Esophagus muscularis mucosa (tissue), 4 donors: ENCODE measurements around the gene MPPED1. TPM values are rescaled to one million over a fixed set of nuclear protein-coding genes. Genes with fewer than 3 reads are reported as not detected.

ENCODE experiments used
- DNase-seq: peaks from one replicate; pipeline ENCODE4 v3.0.0-alpha.2; 2017; ENCODE audit errors: extremely low spot score
- H3K27ac ChIP-seq, 4 donors: fragments of 200-600 bp; sonication (generic); replicated peaks in 1 of 4; 1 replicate in 3 of 4; 2 replicates in 1 of 4; pipeline ENCODE4 v1.5.1; 2016 to 2019; ENCODE audit warnings: mild to moderate bottlenecking in 1 of 4
- H3K27me3 ChIP-seq, 4 donors: fragments of 200-600 bp; sonication (generic); one replicate each; pipeline versions ENCODE4 v1.5.1 to v1.6.0; 2016 to 2019
- H3K36me3 ChIP-seq, 4 donors: fragments of 200-600 bp; sonication (generic); one replicate each; pipeline ENCODE4 v1.5.1; 2016 to 2019
- H3K4me1 ChIP-seq, 4 donors: fragments of 200-600 bp; sonication (generic); one replicate each; pipeline ENCODE4 v1.5.1; 2016 to 2019
- H3K4me3 ChIP-seq, 4 donors: fragments of 200-600 bp; sonication (generic); 1 replicate in 2 of 4; 2 replicates in 2 of 4; pipeline ENCODE4 v1.5.1; 2016 to 2019; ENCODE audit warnings: mild to moderate bottlenecking in 4 of 4, moderate library complexity in 1 of 4
- H3K9me3 ChIP-seq, 4 donors: fragments of 200-600 bp; sonication (generic); 1 replicate in 3 of 4; 2 replicates in 1 of 4; pipeline ENCODE4 v1.5.1; 2016 to 2019
- CTCF ChIP-seq, 3 experiments: fragments of 200-600 bp in 2 of 3; fragments of 450-650 bp in 1 of 3; sonication (generic) in 2 of 3; IDR thresholded peaks; one replicate each; pipeline ENCODE4 v1.5.1; 2017 to 2019; ENCODE audit warnings: antibody characterized with exemption in 3 of 3, mild to moderate bottlenecking in 2 of 3, moderate library complexity in 1 of 3
- EP300 ChIP-seq: sonication (generic); formaldehyde crosslinking; IDR thresholded peaks from one replicate; pipeline ENCODE4 v1.6.1; 2017; ENCODE audit warnings: antibody characterized with exemption
- POLR2A ChIP-seq: fragments of 450-650 bp; IDR thresholded peaks from one replicate; pipeline ENCODE4 v1.6.1; 2017; ENCODE audit warnings: antibody characterized with exemption, moderate library complexity, mild to moderate bottlenecking, low read depth
- POLR2AphosphoS5 ChIP-seq, 2 donors: sonication (generic); formaldehyde crosslinking; IDR thresholded peaks; one replicate each; pipeline ENCODE4 v1.6.1; 2017; ENCODE audit warnings: antibody characterized with exemption in 2 of 2
- WGBS: methylation state at CpG from one replicate; pipeline ENCODE4 v1.1.5; 2018; 5-methylcytosine and 5-hydroxymethylcytosine counted together
- intact Hi-C: fragments of 100-400 bp; cut with DNase I; formaldehyde crosslinking; loops from one replicate; pipeline ENCODE4 v1.15.1; 2023
- total RNA-seq, 4 donors: library from RNA; depleted of rRNA; stranded (reverse); fragments of >200 nt; gene quantifications; one replicate each; pipeline versions ENCODE4 v1.1.0 to v1.2.1, GENCODE V29; 2016

MPPED1 gene
- total RNA-seq, 4 donors from 2014 or later = not detected

GRCh38 chr22:43477966-43478365 is 66.2 kb downstream of the MPPED1 start:
- 100% methylated on average over 7 of the region's 7 CpGs for WGBS
- Histone ChIP-seq H3K9me3 (no peaks in the 10 kb centered on the region), H3K27me3 (peaks cover 0 to 38% (median 0%) of the 10 kb centered on the region in 4 donors), H3K4me3 (no peak overlapping the region), H3K4me1 (no peaks in the 10 kb centered on the region), H3K36me3 (no peaks in the 10 kb centered on the region), H3K27ac (no peak overlapping the region)
- DNase-seq = no peak
- intact Hi-C loops = no loop called here
- TF ChIP-seq CTCF (IDR thresholded peaks at IDR 0.05) (no peak), POLR2A (no peak), EP300 (no peak), POLR2AphosphoS5 (IDR thresholded peaks at IDR 0.05) (no peak)

GRCh38 chr22:43478621-43479300 is 66.9 kb downstream of the MPPED1 start:
- Histone ChIP-seq H3K27ac (no peak overlapping the region), H3K36me3 (no peaks in the 10 kb centered on the region), H3K4me3 (no peak overlapping the region), H3K27me3 (peaks cover 0 to 35% (median 0%) of the 10 kb centered on the region in 4 donors), H3K9me3 (no peaks in the 10 kb centered on the region), H3K4me1 (no peaks in the 10 kb centered on the region)
- WGBS = 92% methylated on average over 12 of the region's 21 CpGs
- intact Hi-C loops = no loop called here
- TF ChIP-seq EP300 = no peak
- TF ChIP-seq POLR2A = no peak
- no peak for TF ChIP-seq CTCF (IDR thresholded peaks at IDR 0.05)
- TF ChIP-seq POLR2AphosphoS5 (IDR thresholded peaks at IDR 0.05) = no peak
- no peak for DNase-seq

- H3K4me1 ChIP-seq = no peaks in the 10 kb centered on the region
- intact Hi-C loops = no loop called here
- WGBS = 90% methylated on average over 6 of the region's 7 CpGs
- no peaks in the 10 kb centered on the region for H3K9me3 ChIP-seq
- no peak overlapping the region for H3K4me3 ChIP-seq
- no peak overlapping the region for H3K27ac ChIP-seq
- H3K36me3 ChIP-seq = no peaks in the 10 kb centered on the region
- TF ChIP-seq EP300 (no peak), POLR2AphosphoS5 (IDR thresholded peaks at IDR 0.05) (no peak), CTCF (IDR thresholded peaks at IDR 0.05) (no peak), POLR2A (no peak)
- DNase-seq = no peak
- H3K27me3 ChIP-seq = peaks cover 0 to 38% (median 0%) of the 10 kb centered on the region in 4 donors
Measured at GRCh38 chr22:43479301-43479950, 67.6 kb downstream of the MPPED1 start.

- H3K36me3 ChIP-seq = no peaks in the 10 kb centered on the region
- no peaks in the 10 kb centered on the region for H3K4me1 ChIP-seq
- H3K9me3 ChIP-seq = no peaks in the 10 kb centered on the region
- peaks cover 0 to 37% (median 0%) of the 10 kb centered on the region in 4 donors for H3K27me3 ChIP-seq
- WGBS = 78% methylated on average over 7 of the region's 7 CpGs
- intact Hi-C loops = no loop called here
- TF ChIP-seq CTCF (IDR thresholded peaks at IDR 0.05) (no peak), POLR2AphosphoS5 (IDR thresholded peaks at IDR 0.05) (no peak), EP300 (no peak), POLR2A (no peak)
- no peak overlapping the region for H3K4me3 ChIP-seq
- DNase-seq = no peak
- H3K27ac ChIP-seq = no peak overlapping the region
Measured at GRCh38 chr22:43479962-43480361, 68.1 kb downstream of the MPPED1 start.
